HG02938 (cell line): Measurements from ENCODE around the gene VILL.

Experiments used
- ATAC-seq: cut with Tn5 transposase; IDR thresholded peaks from one replicate; pipeline ENCODE4 v1.9.1; 2021; ENCODE audit warnings: mild to moderate bottlenecking, moderate library complexity; ENCODE audit not compliant: unreplicated experiment

VILL gene

GRCh38 chr3:38016410-38016809 is 25.8 kb downstream of the VILL start:
- ATAC-seq = no peak

- no peak for ATAC-seq
Measured at GRCh38 chr3:38016847-38017444, 26.4 kb downstream of the VILL start.

GRCh38 chr3:38017445-38018295 is 27.1 kb downstream of the VILL start:
- no peak for ATAC-seq

GRCh38 chr3:38018296-38019266 is 28.0 kb downstream of the VILL start:
- no peak for ATAC-seq

- ATAC-seq = no peak
Measured at GRCh38 chr3:38019658-38020341, 29.2 kb downstream of the VILL start.

- no peak for ATAC-seq
Measured at GRCh38 chr3:38020342-38020726, 29.7 kb downstream of the VILL start.

- ATAC-seq = no peak
Measured at GRCh38 chr3:38021196-38021595, 30.6 kb downstream of the VILL start.

GRCh38 chr3:38022301-38022700 is 31.7 kb downstream of the VILL start:
- no peak for ATAC-seq

- no peak for ATAC-seq
Measured at GRCh38 chr3:38022896-38023709, 32.5 kb downstream of the VILL start.

GRCh38 chr3:38026856-38027255 is 36.3 kb downstream of the VILL start:
- ATAC-seq = no peak

- ATAC-seq = no peak
Measured at GRCh38 chr3:38027466-38028465, 37.2 kb downstream of the VILL start.

GRCh38 chr3:38028621-38029361 is 38.2 kb downstream of the VILL start:
- ATAC-seq = no peak

GRCh38 chr3:38029400-38030125 is 39.0 kb downstream of the VILL start, which contains the start of gene PLCD1:
TSS of gene PLCD1 (minus strand) at chr3:38029642. CDS start at chr3:38029539, 103 bp downstream.
- ATAC-seq = no peak

- no peak for ATAC-seq
Measured at GRCh38 chr3:38030126-38031021, 39.8 kb downstream of the VILL start.

- ATAC-seq = no peak
Measured at GRCh38 chr3:38031022-38031994, 40.7 kb downstream of the VILL start.
